ENCODE measurements around the gene EIF4B.

DNA sequence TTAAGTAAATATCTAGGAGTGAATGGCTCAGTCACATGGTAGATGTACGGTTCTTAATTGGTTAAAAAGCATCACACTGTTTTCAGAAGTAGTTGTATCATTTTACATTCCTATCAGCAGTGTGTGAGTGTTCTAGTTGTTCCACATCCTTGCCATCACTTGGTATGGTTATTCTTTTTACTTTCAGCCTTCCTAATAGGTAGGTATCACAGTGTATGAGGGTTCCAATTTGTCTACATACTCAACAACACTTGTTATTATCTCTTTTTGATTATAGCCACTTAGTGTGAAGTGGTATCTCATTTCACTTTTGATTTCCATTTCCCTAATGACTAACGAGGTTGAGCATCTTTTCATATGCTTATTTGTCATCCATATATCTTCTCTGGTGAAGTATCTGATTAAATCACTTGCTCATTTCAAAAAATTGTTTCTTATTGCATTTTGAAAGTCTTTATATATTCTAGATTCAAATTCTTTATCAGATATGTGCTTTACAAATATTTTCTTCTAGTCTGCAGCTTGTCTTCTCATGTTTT lies 76.5 kb downstream of the EIF4B start:
- TF ChIP-seq POLR2A (IDR thresholded peaks at IDR 0.05) (no peak), CTCF (IDR thresholded peaks at IDR 0.05) (no peak), EP300 (IDR thresholded peaks at IDR 0.05) (no peak)
